Upper lobe of right lung (tissue), 1 donor: Measurements from ENCODE around the gene TFF3. TPM values are rescaled to one million over a fixed set of nuclear protein-coding genes. Genes with fewer than 3 reads are reported as not detected.

Source experiments
- ATAC-seq: fragments of 200-7000 bp; cut with Tn5 transposase; one replicate; pipeline ENCODE4 v1.9.1; 2020; ENCODE audit warnings: mild to moderate bottlenecking, moderate library complexity
- DNase-seq: peaks from one replicate; pipeline ENCODE4 v3.0.0-alpha.2; 2020
- H3K27ac ChIP-seq: fragments of 200-600 bp; one replicate; pipeline ENCODE4 v1.8.0; 2022
- H3K27me3 ChIP-seq: fragments of 200-600 bp; one replicate; pipeline ENCODE4 v1.8.0; 2022; ENCODE audit warnings: mild to moderate bottlenecking
- H3K36me3 ChIP-seq: fragments of 200-600 bp; one replicate; pipeline ENCODE4 v1.8.0; 2022
- H3K4me1 ChIP-seq: fragments of 200-600 bp; one replicate; pipeline ENCODE4 v1.8.0; 2022
- H3K4me3 ChIP-seq: fragments of 200-600 bp; one replicate; pipeline ENCODE4 v1.8.0; 2022; ENCODE audit warnings: mild to moderate bottlenecking
- H3K9me3 ChIP-seq: fragments of 200-600 bp; one replicate; pipeline ENCODE4 v1.8.0; 2022
- intact Hi-C: fragments of 100-400 bp; cut with DNase I; formaldehyde crosslinking; loops from one replicate; pipeline ENCODE4 v1.11.0; 2022
- total RNA-seq: library from RNA; stranded (reverse); fragmentation: NEBNext Ultra II Directional; extraction: Animal tissue kit (Norgen Biotek cat#: 25700); gene quantifications from one replicate; pipeline ENCODE4 v1.2.1, GENCODE V29; 2021
- TF ChIP-seq, protein P1 (sequence below): fragments of 200-600 bp; IDR thresholded peaks from one replicate; pipeline ENCODE4 v1.8.0; 2022; ENCODE audit warnings: antibody characterized with exemption
- donor health status: DM: no; HTN: yes; CAD: no; lungs with severe emphysema.

Gene TFF3
- total RNA-seq, 1 donor from 2014 or later: 19.6 TPM

DNA sequence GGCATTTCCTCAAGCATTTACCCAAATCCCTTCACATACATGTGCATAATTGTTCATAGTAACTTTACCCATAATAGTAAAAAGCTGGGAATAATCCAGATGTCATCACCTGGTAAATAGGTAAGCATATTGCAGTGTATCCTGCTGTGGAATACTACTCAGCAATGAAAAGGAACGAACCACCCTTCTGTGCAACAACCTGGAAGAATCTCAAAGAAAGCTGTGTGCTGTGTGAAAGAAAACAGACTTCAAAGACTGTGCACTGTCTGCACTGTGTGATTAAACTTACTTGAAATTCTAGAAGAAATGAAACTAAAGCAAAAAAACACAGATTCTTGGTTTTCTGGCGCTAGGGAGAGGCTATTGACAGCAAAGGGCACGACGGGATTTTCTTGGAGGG, 22.1 kb upstream of the TFF3 start:
- intact Hi-C loops: no loop called here
- Histone ChIP-seq H3K9me3 (no peaks in the 10 kb centered on the region), H3K27me3 (no peaks in the 10 kb centered on the region), H3K4me1 (peaks cover 11% of the 10 kb centered on the region), H3K27ac (no peak overlapping the region), H3K36me3 (no peaks in the 10 kb centered on the region), H3K4me3 (no peak overlapping the region)
- no peak for DNase-seq
- TF ChIP-seq, protein P1, sequence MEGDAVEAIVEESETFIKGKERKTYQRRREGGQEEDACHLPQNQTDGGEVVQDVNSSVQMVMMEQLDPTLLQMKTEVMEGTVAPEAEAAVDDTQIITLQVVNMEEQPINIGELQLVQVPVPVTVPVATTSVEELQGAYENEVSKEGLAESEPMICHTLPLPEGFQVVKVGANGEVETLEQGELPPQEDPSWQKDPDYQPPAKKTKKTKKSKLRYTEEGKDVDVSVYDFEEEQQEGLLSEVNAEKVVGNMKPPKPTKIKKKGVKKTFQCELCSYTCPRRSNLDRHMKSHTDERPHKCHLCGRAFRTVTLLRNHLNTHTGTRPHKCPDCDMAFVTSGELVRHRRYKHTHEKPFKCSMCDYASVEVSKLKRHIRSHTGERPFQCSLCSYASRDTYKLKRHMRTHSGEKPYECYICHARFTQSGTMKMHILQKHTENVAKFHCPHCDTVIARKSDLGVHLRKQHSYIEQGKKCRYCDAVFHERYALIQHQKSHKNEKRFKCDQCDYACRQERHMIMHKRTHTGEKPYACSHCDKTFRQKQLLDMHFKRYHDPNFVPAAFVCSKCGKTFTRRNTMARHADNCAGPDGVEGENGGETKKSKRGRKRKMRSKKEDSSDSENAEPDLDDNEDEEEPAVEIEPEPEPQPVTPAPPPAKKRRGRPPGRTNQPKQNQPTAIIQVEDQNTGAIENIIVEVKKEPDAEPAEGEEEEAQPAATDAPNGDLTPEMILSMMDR: no peak
- no peak for ATAC-seq

DNA sequence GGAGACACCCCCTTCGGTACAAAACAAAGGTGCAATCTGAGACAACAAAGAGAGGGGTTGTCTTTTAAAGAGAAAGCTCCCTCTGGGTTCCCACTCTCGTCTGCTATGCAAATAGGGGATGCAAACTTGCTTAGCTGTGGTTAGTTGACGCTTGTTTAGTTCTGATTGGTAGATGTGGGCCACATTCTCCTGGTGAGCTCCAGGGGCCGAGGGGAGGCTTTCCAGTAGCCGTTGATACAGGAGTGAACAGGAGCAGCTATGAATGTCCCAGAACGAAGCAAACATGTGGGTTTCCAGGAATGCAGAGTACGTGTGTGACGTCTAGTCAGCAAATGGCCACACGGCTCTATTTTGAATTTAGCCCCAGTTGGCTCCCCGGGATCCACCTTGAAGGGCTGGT, 20.8 kb upstream of the TFF3 start:
- intact Hi-C loops: no loop called here
- Histone ChIP-seq H3K27ac (no peak overlapping the region), H3K4me1 (peaks cover 11% of the 10 kb centered on the region), H3K27me3 (no peaks in the 10 kb centered on the region), H3K9me3 (no peaks in the 10 kb centered on the region), H3K36me3 (no peaks in the 10 kb centered on the region), H3K4me3 (no peak overlapping the region)
- DNase-seq: no peak
- TF ChIP-seq, protein P1: no peak
- ATAC-seq: no peak

DNA sequence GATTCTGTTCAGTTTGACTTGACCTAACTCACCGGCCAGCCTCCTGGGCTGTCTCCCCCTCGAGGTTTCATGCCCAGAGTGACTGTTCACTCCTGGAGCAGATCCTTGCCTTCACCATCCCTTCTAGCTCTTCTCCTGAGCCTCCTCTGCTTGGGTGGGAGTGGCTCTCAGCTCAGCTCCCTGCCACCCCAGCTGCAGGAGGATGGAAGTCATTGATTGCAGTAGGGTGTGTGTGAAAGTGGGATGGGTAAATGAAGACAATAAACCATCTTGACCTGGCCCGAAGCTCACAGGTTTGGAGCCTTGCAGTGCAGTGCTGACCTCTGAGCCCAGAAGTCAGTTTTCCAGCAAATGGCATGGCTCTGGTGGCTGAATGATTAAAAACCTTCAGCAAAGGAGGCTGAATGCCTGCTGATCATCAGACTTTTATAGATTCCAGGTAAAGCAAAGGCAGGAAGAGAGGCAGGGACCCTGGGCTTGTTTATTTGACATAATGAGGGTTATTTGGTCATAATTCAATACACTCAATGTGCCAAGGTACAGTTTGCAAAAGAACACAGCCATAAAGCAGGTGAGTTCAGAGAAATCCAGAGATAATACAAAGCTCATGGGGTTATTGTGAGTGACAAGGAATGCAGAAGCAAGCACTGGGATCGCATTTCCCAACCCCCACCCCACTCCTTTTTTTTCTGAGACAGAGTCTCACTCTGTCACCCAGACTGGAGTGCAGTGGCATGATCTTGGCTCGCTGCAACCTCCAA, 17.5 kb upstream of the TFF3 start:
- Histone ChIP-seq H3K27me3 (no peaks in the 10 kb centered on the region), H3K4me1 (peaks cover 2% of the 10 kb centered on the region), H3K9me3 (no peaks in the 10 kb centered on the region), H3K36me3 (no peaks in the 10 kb centered on the region), H3K4me3 (no peak overlapping the region), H3K27ac (no peak overlapping the region)
- TF ChIP-seq, protein P1: no peak
- ATAC-seq (no peak), DNase-seq (no peak)
- intact Hi-C loops: no loop called here

DNA sequence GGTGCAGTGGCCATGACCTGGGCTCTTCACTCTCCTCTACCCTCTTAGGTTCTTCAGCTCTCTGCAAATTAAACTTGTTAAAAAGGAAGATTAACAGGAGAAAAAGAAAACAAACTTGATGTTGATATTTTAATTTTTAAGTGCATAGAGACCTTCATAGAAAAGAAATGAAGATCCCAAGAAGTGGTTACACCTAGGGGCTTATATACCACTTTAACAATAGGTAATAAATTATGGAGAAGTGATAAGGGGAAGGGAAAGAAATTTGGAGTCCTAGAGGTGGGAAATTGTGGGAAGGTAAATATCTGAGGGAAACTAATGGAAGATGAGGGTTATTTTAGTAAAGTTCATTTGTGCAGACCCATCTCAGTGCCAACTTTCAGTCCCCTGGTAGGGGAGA, 16.5 kb upstream of the TFF3 start:
- no peaks in the 10 kb centered on the region for H3K36me3 ChIP-seq
- TF ChIP-seq, protein P1: no peak
- intact Hi-C loops: no loop called here
- no peak overlapping the region for H3K27ac ChIP-seq
- no peak overlapping the region for H3K4me3 ChIP-seq
- DNase-seq (no peak), ATAC-seq (no peak)
- no peaks in the 10 kb centered on the region for H3K4me1 ChIP-seq
- no peaks in the 10 kb centered on the region for H3K9me3 ChIP-seq
- no peaks in the 10 kb centered on the region for H3K27me3 ChIP-seq

DNA sequence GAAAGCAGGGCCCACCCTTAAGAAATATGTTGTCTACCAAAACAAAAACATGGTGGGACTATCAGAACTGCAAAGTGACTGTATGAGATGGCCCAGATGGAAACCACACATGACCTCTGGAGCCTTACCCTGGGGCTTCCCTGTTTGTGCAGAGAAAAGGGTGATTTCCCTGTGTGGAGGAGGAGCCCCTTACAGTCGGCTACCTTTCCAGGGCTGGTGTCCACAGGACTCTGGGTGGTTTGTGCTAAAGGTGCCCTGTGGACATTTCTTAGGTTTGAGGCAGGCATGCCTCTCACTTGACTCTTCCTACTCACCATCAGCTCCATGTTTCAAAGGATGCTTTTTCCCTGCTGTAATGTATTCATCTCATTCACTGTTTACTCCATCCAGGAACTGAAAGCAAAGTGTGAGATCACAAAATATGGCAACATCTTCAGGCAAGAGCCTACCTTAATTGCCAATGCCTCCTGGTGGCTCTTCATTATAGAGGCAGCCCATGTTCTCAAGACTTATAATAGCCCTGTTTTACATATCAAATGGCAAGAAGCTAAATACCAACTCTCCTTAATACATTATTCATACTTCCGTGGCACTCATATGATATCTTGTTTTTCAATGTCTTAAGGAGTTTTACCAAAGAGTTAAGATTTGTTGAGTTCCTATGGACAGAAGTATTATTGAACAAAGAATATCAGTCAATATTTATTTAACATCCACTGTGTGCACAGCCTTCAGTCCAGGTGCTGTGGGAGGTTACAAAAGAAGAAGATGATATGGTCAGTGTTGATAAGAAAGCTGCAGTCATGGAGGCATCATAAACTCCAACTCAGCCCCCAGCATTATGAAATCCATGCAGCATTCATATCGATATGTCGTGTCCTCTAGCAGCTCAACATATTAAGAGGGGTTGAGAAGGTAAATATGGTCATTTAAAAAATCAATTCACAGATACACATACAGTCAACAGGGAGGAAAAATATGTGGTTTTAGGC, 15.5 kb upstream of the TFF3 start:
- TF ChIP-seq, protein P1: no peak
- intact Hi-C loops: no loop called here
- no peaks in the 10 kb centered on the region for H3K27me3 ChIP-seq
- no peak overlapping the region for H3K27ac ChIP-seq
- no peaks in the 10 kb centered on the region for H3K36me3 ChIP-seq
- DNase-seq: no peak
- H3K4me3 ChIP-seq: no peak overlapping the region
- no peaks in the 10 kb centered on the region for H3K9me3 ChIP-seq
- ATAC-seq: no peak
- H3K4me1 ChIP-seq: no peaks in the 10 kb centered on the region
